HG02763 (cell line): ENCODE measurements around the gene OSBP2.

Experiments used
- ATAC-seq: cut with Tn5 transposase; IDR thresholded peaks from one replicate; pipeline ENCODE4 v1.9.1; 2021; ENCODE audit warnings: mild to moderate bottlenecking, moderate library complexity; ENCODE audit not compliant: unreplicated experiment

Gene OSBP2

GRCh38 chr22:30878516-30879414, 184.1 kb downstream of the OSBP2 start:
- ATAC-seq = no peak

DNA sequence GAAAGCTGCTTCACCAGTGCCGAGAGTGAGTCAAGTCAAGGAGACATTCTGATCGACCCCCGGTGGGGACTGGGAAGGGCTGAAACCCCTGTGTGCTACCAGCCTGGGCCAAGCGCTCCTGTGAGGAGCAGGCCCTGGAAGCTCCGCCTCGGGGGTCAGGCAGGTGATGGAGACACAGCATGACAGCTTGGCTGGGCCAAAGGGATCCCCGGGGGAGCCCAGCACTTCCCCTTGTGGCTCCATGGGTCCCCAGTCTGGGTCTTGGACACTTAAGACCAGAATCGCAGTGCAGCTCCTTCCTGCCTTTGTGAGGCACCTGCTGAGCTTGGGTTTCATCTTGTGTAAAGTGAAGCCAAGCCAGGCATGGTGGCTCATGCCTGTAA, 184.7 kb downstream of the OSBP2 start:
- no peak for ATAC-seq

- no peak for ATAC-seq
Observed at GRCh38 chr22:30880181-30880601, 185.5 kb downstream of the OSBP2 start.

GRCh38 chr22:30880847-30881246, 186.2 kb downstream of the OSBP2 start:
- no peak for ATAC-seq

DNA sequence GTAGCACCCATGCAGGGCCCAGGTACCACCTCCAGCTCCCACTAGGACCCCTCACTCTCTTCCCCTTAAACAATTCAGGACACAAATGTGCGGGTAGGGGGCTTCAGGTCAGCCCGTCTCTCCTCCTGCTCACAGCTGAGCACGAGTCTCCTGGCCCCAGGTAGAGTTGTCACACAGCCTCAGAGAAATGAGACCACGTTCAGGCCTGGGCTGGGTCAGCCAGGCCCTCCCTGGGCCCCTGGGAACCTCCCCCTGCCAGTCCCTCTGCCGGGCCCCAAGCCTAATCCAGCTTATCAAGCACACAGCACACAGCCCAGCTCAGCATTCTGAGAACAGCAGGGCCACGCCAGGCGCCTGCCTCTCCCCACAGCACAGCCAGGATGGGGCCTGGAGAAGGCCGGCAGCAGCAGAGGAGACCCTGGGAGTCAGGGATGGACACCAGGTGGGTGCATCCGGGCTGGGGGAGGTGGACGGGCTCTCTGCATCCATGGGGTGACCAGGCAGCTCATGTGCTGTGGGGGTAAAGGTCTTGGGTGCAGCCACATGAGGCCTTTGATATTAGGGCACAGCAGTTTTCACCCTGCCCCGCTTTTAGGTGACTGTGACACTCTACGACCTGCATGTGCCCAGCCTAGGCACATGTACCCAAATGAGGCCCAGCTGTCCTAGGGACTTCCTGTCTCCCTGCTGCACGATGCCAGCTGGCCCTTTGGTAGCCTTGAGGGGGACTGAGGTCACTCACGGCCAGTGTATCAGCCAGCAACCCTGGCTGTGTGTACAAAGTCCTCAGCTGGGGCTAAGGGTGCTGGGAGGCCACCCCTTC, 186.9 kb downstream of the OSBP2 start:
- ATAC-seq = no peak

DNA sequence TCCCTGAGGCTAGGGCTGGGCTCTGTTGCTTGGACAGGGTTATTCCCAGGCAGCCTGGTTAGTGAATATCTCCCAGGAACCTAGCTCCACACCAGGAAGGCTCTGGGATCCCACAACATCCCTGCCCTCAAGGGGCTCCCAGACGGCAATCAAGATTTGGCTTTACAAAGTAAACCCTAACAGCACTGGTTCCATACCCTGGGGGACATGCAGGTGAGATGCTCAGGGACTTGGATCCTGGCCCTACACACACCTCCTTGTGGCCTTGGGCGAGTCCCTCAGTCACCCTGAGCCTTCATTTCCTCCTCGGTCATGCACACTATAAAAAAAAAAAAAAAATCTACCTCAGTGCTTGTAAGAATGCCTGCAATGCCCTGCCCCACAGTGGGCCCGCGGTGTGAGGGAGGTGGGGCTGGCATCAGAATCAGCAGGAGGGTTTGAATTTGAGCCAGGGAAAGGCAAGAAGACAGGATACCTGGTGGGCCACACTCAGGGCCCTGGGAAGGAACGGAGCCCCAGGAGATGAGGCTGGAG, 187.6 kb downstream of the OSBP2 start:
- no peak for ATAC-seq

- ATAC-seq = no peak
Observed at GRCh38 chr22:30882974-30883533, 188.4 kb downstream of the OSBP2 start.

- ATAC-seq = no peak
Observed at GRCh38 chr22:30883586-30884145, 189.0 kb downstream of the OSBP2 start.

DNA sequence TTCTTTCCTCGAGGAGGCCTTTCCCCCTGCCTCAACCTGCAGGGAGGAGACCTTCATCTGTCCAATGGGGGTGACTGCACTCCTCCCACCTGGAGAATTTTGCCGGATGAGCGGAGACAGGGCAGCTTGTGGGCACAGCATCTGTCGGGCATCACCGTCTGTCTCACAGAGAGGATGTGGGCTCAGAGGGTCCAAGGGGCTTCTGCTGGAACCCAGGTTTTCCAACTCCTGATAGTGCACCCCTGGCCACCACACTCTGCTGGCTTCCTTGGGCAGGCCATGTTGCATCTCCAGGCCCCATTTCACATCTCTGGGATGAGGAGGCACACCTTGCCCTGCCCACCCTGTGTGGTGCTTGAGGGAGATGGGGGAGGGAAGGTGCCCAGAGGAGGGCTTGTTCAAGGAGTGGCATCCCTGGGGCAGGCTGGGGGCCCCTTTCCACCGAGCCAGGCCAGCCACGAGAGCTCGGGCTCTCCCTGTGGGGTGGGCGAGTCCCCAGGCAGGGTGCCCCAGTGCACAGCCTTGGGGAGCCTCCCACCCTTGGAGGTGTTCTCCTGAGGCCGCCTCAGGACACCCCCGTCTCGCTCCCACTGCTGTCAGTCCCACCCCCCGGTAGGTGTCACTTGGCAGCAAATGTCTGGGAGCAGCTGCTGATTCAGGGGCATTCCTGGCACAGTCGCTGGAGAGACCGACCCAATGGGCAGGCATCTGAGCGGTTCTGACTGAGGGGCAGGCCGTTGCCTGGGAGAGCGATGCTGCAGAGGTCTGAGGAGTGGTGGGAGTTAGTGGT, 189.7 kb downstream of the OSBP2 start:
- ATAC-seq = no peak

DNA sequence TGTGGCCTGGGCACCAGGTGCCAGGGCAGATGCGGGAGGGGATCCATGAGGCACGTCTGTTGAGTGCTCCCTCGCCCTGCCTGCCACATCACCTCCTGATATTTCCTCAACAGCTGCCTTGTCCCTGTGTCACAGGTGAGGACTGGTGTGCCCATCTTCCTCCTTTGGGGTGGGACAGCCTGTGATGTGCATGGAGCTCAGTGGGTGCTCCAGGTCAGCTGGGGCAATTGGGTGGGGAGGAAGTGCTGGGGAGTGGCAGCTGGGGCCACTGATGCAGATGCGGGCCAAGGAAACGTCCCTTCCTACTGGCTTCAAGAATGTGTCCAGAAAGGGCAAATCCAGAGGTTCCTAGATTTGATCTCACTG, 190.3 kb downstream of the OSBP2 start:
- ATAC-seq = no peak

GRCh38 chr22:30885591-30885990, 190.9 kb downstream of the OSBP2 start:
- ATAC-seq = no peak

DNA sequence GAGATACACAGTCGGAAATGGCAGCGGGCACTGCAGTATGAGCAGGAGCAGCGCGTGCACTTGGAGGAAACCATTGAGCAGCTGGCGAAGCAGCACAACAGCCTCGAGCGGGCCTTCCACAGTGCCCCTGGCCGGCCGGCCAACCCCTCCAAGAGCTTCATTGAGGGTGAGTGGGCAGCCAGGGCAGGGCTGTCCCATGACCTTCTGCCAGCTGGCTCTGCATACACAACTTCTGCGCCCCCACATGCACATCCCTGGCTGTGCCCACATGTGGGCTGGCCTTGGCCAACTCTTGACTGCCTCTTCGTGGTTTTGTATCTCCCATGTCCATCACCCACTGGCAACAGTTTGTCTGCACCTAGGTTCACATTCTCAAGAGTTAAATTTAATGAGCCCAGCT, 192.8 kb downstream of the OSBP2 start:
- no peak for ATAC-seq

DNA sequence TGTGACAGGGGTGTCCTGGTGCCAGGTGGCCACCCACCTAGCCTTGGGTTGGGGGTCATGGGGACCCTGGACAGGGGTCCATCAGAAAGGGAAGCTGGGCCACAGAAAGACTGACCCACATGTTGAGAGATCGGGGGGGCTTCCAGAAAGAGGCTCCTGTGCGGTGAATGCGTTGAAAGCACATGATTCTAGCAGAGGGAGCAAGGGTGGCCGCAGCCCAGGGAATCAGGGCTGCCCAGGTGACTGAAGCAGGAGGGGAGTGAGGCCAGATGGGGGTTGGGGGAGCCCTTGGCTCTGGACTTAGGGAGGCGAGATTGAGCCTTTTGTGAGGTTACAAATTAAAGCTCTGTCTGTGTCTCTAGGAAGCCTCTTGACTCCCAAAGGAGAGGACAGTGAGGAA, 193.2 kb downstream of the OSBP2 start:
- no peak for ATAC-seq

DNA sequence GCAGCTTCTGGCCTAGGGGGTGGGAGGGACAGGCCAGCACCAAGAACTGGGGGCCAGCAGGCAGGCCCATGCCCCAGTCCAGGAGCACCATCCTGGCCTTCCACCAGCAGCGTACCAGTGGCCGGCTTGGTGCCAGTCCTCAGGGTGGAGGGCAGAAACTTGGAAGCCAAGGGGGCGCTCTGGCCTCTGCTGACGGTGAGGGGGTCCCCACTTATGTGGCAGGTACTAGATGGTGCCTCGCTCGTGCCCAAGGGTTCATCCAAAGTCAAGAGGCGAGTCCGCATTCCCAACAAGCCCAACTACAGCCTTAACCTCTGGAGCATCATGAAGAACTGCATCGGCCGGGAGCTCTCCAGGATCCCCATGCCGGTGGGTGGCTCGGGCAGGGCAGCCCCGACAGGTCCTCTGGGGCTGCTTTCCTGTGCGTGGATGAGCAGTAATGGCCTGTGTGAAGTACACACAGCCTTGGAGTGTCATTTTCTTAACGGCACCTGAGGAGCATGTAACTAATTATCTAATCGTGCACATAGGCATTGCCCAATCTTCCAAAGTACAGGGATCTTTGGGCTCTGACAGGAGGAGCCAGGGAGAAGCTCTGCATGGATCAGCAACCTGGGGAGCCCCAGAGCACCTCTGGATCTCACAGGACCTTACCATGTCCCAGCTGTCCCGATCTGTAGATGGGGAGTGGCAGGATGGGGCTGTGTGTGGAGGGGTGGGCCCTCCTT, 194.8 kb downstream of the OSBP2 start:
- ATAC-seq = no peak

- ATAC-seq = no peak
Observed at GRCh38 chr22:30889996-30890480, 195.4 kb downstream of the OSBP2 start.

- no peak for ATAC-seq
Observed at GRCh38 chr22:30890686-30891442, 196.2 kb downstream of the OSBP2 start.

DNA sequence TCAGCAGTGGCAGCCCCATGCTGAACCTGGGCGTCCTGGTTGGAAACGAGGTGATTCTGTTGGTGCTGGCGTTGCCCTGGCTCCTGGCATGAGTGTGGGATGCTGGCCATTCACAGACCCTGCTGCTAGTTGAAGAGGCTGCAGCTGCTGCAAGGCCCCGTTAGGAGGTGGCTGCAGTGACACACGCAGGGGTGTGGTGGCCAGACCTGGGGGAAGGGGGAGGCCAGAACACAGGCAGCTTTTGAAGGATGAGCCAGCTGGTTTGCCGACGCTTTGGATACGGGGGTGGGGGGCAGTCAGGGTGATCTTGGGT, 196.7 kb downstream of the OSBP2 start:
- no peak for ATAC-seq

DNA sequence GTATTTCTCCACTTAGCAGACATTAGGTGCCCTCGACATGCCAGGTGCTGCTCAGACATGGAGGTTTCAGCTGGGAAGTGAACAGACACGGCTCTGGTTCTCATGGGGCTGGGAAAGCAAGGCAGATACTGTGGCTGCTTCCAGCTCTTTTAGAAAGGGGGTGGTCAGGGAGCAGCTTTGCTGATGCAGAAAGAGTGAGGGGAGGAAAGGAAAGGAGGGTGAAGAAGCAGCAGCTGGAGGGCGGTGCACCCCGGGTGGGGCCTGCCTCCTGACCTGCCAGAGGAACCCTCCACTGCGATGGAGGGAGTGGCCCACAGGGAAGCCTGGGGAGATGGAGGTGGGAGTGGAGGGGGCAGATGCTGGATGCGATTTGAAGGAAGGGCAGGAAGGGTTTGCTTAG, 197.1 kb downstream of the OSBP2 start:
- ATAC-seq = no peak

DNA sequence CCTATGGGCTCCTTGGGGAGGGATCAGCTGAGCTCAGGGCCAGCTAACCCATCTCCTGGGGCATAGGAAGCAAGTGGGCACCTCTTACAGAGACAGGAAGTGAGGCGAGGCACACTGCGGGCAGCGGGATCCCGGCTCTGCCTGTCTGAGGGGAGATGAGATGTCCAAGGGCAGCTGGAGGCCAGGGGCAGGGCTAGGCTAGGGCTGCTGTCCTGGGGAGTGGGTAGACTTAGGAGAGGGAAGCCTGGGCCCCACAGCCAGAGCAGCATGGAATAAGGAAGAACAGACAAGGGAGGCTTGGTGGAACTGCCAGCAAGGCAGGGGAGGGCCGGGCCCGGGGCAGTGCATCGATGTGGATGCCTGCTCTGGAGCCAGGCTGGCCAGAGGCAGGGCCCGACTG, 197.6 kb downstream of the OSBP2 start:
- no peak for ATAC-seq
